Mucosa of descending colon (tissue), 3 donors: ENCODE results near the gene CDON. TPM values are rescaled to one million over a fixed set of nuclear protein-coding genes. Genes with fewer than 3 reads are reported as not detected.

Experiments used
- ATAC-seq: fragments of 200-7000 bp; cut with Tn5 transposase; one replicate; pipeline ENCODE4 v1.9.1; 2020; ENCODE audit warnings: mild to moderate bottlenecking, moderate library complexity
- DNase-seq, 3 donors: peaks; one replicate each; pipeline ENCODE4 v3.0.0-alpha.2; 2020
- H3K36me3 ChIP-seq: fragments of 200-600 bp; one replicate; pipeline ENCODE4 v1.8.0; 2021; ENCODE audit warnings: low read depth, mild to moderate bottlenecking
- H3K4me1 ChIP-seq: fragments of 200-600 bp; one replicate; pipeline ENCODE4 v1.8.0; 2021; ENCODE audit warnings: low read depth, mild to moderate bottlenecking
- H3K4me3 ChIP-seq: fragments of 200-600 bp; one replicate; pipeline ENCODE4 v1.8.0; 2021; ENCODE audit warnings: mild to moderate bottlenecking
- H3K9me3 ChIP-seq: fragments of 200-600 bp; one replicate; pipeline ENCODE4 v1.8.0; 2021; ENCODE audit warnings: mild to moderate bottlenecking
- CTCF ChIP-seq: fragments of 200-600 bp; IDR thresholded peaks from one replicate; pipeline ENCODE4 v1.8.0; 2022; ENCODE audit warnings: antibody characterized with exemption, mild to moderate bottlenecking
- intact Hi-C, 2 donors: fragments of 100-400 bp; cut with DNase I in 1 of 2; cut with micrococcal nuclease in 1 of 2; formaldehyde crosslinking; loops; one replicate each; pipeline versions ENCODE4 v1.11.0 to v1.11.1; 2022; cut with DNase I, micrococcal nuclease
- total RNA-seq, 3 donors: library from RNA; stranded (reverse); fragmentation: NEBNext Ultra II Directional in 2 of 3; extraction: Animal tissue kit (Norgen Biotek cat#: 25700) in 2 of 3; gene quantifications; one replicate each; pipeline versions ENCODE4 v1.2.1 to v1.2.4, GENCODE V29; 2021 to 2023
- donor health status: DM: no; HTN: no; CAD: no; lungs with moderate emphysema.
- donor health status: DM: no; HTN: no; CAD: no.
- donor health status: DM: no; HTN: yes; CAD: no.

The CDON gene
- total RNA-seq, 3 donors from 2014 or later: 3.8 to 91.6 (median 6.6) TPM

GRCh38 chr11:126081915-126082250 lies 19.2 kb upstream of the CDON start:
- no peaks in the 10 kb centered on the region for H3K4me1 ChIP-seq
- ATAC-seq: no peak
- intact Hi-C loops: no loop called here
- no peak overlapping the region for H3K4me3 ChIP-seq
- DNase-seq: no peak
- H3K36me3 ChIP-seq: no peaks in the 10 kb centered on the region
- no peaks in the 10 kb centered on the region for H3K9me3 ChIP-seq
- TF ChIP-seq CTCF: no peak

- no peak for TF ChIP-seq CTCF
- H3K36me3 ChIP-seq: no peaks in the 10 kb centered on the region
- H3K4me3 ChIP-seq: no peak overlapping the region
- intact Hi-C loops: no loop called here
- no peaks in the 10 kb centered on the region for H3K9me3 ChIP-seq
- ATAC-seq: no peak
- no peak for DNase-seq
- no peaks in the 10 kb centered on the region for H3K4me1 ChIP-seq
Measured at GRCh38 chr11:126080161-126080941, 17.7 kb upstream of the CDON start.

- intact Hi-C loops: no loop called here
- no peaks in the 10 kb centered on the region for H3K9me3 ChIP-seq
- no peaks in the 10 kb centered on the region for H3K36me3 ChIP-seq
- ATAC-seq (no peak), DNase-seq (no peak)
- no peak overlapping the region for H3K4me3 ChIP-seq
- TF ChIP-seq CTCF: no peak
- H3K4me1 ChIP-seq: no peaks in the 10 kb centered on the region
Measured at GRCh38 chr11:126079621-126080124, 17.0 kb upstream of the CDON start.

- no peaks in the 10 kb centered on the region for H3K36me3 ChIP-seq
- DNase-seq (no peak), ATAC-seq (no peak)
- no peak overlapping the region for H3K4me3 ChIP-seq
- TF ChIP-seq CTCF: no peak
- no peaks in the 10 kb centered on the region for H3K4me1 ChIP-seq
- no peaks in the 10 kb centered on the region for H3K9me3 ChIP-seq
- intact Hi-C loops: no loop called here
Measured at GRCh38 chr11:126076641-126077040, 14.0 kb upstream of the CDON start.

GRCh38 chr11:126072801-126073594 lies 10.3 kb upstream of the CDON start:
- ATAC-seq: no peak
- no peaks in the 10 kb centered on the region for H3K36me3 ChIP-seq

More at GRCh38 chr11:126072801-126073594, 10.3 kb upstream of the CDON start:
- no peaks in the 10 kb centered on the region for H3K4me1 ChIP-seq
- no peak for TF ChIP-seq CTCF
- H3K4me3 ChIP-seq: no peak overlapping the region
- DNase-seq: no peak
- no peaks in the 10 kb centered on the region for H3K9me3 ChIP-seq
- intact Hi-C loops: no loop called here
